Measurements from ENCODE around the gene KRT32. TPM values are rescaled to one million over a fixed set of nuclear protein-coding genes. Genes with fewer than 3 reads are reported as not detected.
A peak's percentile ranks its signal among the peaks of the same experiment; 100 is the strongest.

KRT32 gene
- not detected in 2 replicates for total RNA-seq (2014; rRNA removed; shearing (Covaris generic))

DNA sequence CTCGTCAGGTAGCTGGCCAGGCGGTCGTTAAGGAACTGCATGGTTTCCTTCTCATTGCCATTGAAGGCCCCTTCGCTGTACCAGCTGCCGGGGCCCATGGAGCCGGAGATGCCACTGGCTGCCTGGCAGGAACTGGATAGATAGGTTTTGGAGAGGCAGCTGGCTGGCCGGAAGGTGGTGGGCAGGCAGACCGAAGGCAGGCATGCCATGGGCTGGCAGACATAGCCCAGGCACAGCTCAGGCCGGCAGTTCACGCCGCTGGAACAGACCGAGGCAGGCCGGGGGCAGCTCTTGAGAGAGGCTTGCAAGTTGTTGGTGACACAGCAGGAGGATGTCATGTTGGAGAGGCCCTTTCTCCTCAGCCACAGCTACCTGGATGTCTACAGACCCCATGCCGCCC lies at the start of gene KRT32:
KRT32 (minus strand) TSS at position 399 of the 400 bp plus-strand sequence; CDS start at position 338, 61 bp downstream.
- Histone ChIP-seq H3K4me3 (no peak within 1 kb of the TSS), H3K4me1 (no peaks in the 10 kb centered on the region), H3K27me3 (no peaks in the 10 kb centered on the region), H3K27ac (no peak within 1 kb of the TSS), H3K36me3 (no peaks in the 10 kb centered on the region), H3K9me3 (replicated peaks) (no peaks in the 10 kb centered on the region)
- no peak for DNase-seq

DNA sequence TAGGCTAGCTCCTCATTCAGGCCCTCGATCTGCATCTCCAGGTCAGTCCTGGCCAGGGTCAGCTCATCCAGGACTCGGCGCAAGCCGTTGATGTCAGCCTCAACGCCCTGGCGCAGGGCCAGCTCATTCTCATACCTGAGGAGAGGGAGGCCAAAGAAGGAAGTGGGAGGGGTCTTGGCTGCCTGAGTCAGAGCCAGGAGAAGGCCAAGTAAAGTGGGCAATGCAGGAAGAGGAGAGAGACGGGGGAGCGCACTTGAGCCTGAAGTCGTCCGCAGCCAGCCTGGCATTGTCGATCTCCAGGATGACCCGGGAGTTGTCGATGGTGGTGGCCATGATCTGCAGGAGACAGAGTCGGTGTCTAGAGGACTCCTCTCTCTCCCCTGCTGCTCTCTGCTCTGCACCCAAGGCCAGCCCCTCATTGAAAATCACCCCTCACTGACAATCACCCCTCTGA lies 49.7 kb upstream of the KRT32 start:
- H3K9me3 ChIP-seq (replicated peaks): no peaks in the 10 kb centered on the region
- no peak for DNase-seq

DNA sequence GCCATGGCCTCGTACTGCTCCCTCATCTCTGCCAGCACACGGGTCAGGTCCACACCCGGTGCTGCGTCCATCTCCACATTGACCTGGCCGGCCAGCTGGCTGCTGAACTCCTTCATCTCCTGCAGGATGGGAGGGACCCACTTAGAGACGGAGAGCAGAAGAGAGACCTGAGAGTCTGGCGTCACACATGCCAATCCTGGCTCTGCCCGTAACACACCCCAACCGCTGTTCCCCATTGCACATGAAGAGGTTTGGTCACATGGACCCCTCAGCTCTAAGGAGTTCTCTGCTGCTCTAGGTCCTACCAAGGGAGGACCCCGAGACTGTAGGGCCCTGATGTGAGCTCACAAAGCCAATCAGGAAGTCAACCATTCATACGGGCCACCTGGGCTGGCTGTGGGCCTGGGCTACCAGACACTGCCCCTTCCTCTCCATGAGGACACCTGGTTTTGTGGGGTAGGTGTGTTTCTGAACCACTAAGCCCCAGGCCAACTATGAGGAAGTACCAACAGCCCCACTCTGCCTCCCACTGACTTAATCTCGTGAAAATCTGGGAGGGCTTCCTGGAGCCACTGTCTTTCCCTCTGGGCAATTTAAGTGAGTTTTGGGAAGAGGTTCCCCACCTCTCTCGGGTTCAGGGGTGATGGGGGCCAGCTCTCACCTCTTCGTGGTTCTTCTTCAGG lies 49.1 kb upstream of the KRT32 start:
- no peaks in the 10 kb centered on the region; the same call in 1 of the 2 replicates for H3K4me1 ChIP-seq
- no peak for DNase-seq

More for the DNA sequence above, 49.7 kb upstream of the KRT32 start:
- Histone ChIP-seq H3K36me3 (no peaks in the 10 kb centered on the region), H3K4me1 (no peaks in the 10 kb centered on the region; the same call in 1 of the 2 replicates), H3K27ac (no peak overlapping the region), H3K4me3 (no peak overlapping the region), H3K27me3 (no peaks in the 10 kb centered on the region)

DNA sequence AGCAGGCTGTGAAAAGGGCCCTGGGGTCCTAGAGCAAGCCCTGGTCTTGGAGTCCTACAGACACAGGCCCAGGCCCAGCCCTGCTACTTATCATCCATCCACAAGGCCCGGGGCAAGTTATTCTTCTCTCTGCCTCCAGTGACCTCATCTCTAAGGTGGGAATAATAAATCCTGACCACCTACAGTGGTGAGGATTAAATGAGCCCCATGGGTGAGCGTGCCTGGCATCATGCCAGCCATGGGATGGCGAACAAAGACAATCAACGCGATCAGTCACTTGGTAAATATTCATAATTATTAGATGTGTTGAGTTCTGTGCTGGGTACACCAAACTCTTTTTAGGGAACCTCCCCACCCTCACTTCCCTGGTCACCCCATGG lies 46.0 kb upstream of the KRT32 start:
- Histone ChIP-seq H3K36me3 (no peaks in the 10 kb centered on the region), H3K9me3 (replicated peaks) (no peaks in the 10 kb centered on the region), H3K27ac (no peak overlapping the region), H3K4me3 (no peak overlapping the region), H3K4me1 (no peaks in the 10 kb centered on the region), H3K27me3 (no peaks in the 10 kb centered on the region)
- peak in 1 of 2 experiments; percentile 15 for DNase-seq

More for the DNA sequence above, 49.1 kb upstream of the KRT32 start:
- H3K27ac ChIP-seq: no peak overlapping the region
- no peaks in the 10 kb centered on the region for H3K36me3 ChIP-seq
- H3K27me3 ChIP-seq: no peaks in the 10 kb centered on the region
- no peak overlapping the region for H3K4me3 ChIP-seq
- no peaks in the 10 kb centered on the region for H3K9me3 ChIP-seq (replicated peaks)

DNA sequence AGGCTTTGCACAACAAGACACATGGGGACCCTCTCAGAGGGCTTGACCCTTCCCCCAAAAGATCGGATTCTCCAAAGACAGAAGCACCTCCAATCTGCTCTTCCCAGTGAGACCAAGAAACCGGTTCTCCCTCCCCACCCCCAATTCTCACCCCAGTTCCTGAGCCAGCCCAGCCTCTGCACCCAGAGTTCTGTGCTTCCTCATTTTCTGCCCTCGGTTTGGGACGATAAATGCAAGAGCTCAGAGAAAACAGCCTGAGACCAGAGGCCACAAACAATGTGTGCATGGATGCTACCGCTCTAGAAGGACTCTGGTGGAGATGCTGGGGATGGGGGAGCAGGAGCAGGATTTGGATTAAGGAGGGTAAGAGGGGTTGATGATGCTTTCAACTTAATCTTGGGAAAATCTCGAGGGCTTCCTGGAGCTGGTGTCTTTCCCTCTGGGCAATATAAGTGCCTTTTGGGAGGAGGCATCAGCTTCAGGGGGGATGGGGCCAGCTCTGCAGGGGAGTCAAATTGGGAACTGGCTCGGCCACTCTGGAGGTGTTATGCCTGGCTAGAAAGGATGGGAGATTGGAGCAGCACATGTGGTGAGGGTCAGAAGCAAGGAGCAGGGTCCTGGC lies 45.5 kb upstream of the KRT32 start:
- Histone ChIP-seq H3K27ac (no peak overlapping the region), H3K27me3 (no peaks in the 10 kb centered on the region), H3K36me3 (no peaks in the 10 kb centered on the region), H3K9me3 (replicated peaks) (no peaks in the 10 kb centered on the region), H3K4me1 (no peaks in the 10 kb centered on the region), H3K4me3 (no peak overlapping the region)
- DNase-seq: no peak

DNA sequence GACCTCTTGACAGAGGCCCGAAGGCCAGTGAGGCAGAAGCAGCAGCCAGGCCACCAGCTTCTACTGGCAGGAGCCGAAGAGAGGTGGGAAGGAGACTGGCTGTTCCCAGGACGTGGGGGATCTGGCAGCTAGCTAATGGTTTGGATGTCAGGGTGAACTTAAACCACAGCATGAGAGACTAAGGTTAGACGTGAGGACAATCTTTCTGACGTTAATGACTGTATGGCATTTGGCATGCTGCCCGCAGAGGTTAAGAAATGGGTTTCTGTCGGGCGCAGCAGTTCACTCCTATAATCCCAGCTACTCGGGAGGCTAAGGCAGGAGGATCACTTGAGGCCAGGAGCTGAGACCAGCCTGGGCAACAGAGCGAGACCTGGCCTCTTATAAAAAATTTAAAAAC lies 44.5 kb upstream of the KRT32 start:
- H3K36me3 ChIP-seq: no peaks in the 10 kb centered on the region
- no peak overlapping the region for H3K4me3 ChIP-seq
- no peaks in the 10 kb centered on the region for H3K27me3 ChIP-seq
- DNase-seq: no peak
- H3K27ac ChIP-seq: no peak overlapping the region
- no peaks in the 10 kb centered on the region for H3K9me3 ChIP-seq (replicated peaks)
- no peaks in the 10 kb centered on the region for H3K4me1 ChIP-seq

DNA sequence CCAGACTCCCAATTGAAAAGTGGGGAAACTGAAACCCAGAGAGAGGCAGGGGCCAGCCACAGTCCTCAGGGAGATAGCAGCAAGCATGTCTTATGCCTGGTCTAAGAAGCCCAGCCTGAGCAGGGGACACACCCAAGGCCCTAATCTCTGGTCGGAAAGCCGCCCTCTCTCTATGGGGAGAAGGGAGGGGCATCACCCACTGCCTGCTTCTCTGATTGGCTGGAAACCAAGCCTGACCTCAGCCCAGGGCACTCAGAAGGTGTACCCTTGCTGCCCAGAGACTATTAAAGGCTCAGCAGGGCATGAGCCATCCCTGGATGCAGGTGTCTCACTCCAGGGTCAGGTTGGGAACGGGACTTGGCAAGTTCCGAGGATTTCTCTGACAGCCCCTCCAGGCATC lies 43.9 kb upstream of the KRT32 start:
- H3K27me3 ChIP-seq: no peaks in the 10 kb centered on the region
- DNase-seq: no peak
- no peaks in the 10 kb centered on the region for H3K9me3 ChIP-seq (replicated peaks)
- H3K27ac ChIP-seq: no peak overlapping the region
- H3K4me3 ChIP-seq: no peak overlapping the region
- H3K36me3 ChIP-seq: no peaks in the 10 kb centered on the region
- no peaks in the 10 kb centered on the region for H3K4me1 ChIP-seq

DNA sequence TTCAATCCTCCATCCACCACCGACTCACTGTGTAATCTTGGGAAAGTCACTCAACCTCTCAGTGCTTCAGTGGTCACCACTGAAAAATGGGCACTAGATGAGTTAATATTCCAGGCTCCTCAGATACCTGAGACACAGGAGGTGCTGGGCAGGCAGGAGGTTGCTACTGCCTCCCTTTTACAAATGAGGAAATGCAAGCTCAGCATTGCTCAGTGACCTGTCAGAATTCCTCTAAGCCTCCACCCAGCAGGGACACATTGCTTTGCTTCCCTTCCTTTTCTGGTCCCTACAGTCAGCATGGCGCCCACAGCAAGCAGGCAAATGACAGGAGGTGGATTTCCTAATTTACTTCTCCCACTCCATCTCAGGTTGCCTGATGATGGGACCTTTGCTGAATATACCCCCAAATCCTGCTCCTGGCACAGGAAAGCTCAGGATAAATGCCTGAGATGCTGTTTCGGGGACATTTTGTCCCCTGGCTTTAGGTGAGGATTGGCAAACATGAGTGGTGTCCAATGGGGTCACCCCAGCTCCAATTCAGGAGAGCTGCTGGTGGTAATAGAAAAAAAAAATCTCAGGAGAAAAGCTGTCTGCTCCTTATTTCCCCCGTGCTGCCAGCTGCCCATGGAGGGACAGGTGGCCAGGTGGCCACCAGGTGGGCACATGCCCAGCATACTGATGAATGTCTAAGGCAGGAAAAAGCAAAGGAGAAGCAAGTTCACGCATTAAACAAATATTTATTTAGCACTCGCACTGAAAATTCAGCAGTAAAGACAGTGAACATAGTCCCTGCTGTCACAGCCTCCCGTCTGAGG lies 43.3 kb upstream of the KRT32 start:
- Histone ChIP-seq H3K27ac (no peak overlapping the region), H3K9me3 (replicated peaks) (no peaks in the 10 kb centered on the region), H3K4me3 (no peak overlapping the region), H3K36me3 (no peaks in the 10 kb centered on the region), H3K4me1 (no peaks in the 10 kb centered on the region), H3K27me3 (no peaks in the 10 kb centered on the region)
- no peak for DNase-seq

DNA sequence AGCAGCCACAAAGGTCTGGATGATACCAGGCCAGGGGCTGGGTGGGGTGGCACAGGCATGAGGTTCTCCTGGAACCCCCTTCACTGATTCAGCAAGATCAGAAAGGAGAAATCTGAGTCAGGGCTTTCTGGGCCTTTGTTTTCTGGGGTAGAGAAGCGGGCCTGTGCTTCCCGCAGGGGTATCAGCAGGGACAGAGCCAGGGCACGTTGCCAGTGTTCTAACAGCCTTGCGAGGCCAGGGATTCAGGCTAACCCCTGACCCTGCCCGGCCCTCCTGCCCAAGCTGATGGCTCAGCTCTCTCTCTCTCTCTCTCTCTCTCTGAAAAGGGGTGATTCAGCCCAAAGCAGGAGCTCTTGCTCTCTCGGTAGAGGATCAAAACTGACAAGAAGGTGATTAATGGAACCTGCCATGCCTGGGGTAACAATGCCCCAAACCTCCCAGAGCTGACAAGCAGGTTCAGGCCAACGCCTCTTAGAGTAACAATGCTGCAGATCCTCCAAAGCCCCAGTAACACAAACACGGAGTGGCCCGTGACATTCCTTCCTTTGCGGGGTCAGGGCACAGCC lies 40.2 kb upstream of the KRT32 start:
- no peak overlapping the region for H3K27ac ChIP-seq
- H3K9me3 ChIP-seq (replicated peaks): no peaks in the 10 kb centered on the region
- H3K4me1 ChIP-seq: no peaks in the 10 kb centered on the region
- H3K4me3 ChIP-seq: no peak overlapping the region
- H3K36me3 ChIP-seq: no peaks in the 10 kb centered on the region
- H3K27me3 ChIP-seq: no peaks in the 10 kb centered on the region
- no peak for DNase-seq

DNA sequence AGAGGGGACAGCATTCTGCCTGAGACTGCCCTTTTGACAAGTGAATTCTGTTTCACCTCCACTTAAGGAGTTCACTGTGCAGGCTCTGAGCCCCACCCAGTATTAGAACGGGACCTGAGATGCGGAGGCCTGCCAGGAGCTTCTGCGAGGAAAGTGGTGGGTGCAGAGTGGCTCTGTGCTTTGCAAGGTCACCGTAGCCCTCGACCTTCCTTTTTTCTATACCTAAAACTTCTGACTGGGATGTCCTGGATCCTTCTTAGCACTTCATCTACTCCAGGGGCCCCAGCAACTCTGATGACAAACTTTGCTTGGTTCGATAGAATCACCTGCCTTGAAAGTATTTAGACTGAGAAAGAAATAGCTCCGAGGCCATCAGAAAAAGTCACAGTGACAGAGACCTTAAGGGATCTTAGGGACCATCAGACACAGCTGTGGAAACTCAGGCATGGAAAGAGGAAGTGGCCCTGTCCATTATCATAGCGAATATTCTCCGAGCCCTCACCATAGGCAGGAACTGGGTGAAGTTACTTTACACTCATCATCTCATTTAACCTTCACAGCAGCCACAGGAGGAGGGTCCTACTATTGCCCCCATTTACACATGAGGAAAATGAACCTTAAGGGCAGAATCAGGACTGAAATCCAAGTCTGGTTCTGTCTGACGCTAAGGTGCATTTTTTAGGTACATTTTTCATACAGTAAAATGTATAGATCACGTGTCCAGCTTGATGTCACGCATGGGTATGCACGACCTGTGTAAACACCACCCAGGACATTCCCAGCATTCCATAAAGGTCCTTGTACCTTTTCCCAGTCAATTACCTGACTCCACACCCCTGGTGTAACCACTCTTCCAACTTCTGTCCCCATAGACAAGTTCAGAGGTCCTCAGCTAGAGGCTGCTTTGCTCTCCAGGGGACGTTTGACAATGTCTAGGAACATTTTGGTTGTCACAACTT lies 38.9 kb upstream of the KRT32 start:
- no peaks in the 10 kb centered on the region for H3K27me3 ChIP-seq
- H3K4me3 ChIP-seq: no peak overlapping the region
- H3K27ac ChIP-seq: no peak overlapping the region
- H3K4me1 ChIP-seq: no peaks in the 10 kb centered on the region
- H3K9me3 ChIP-seq (replicated peaks): no peaks in the 10 kb centered on the region
- no peaks in the 10 kb centered on the region for H3K36me3 ChIP-seq
- no peak for DNase-seq

DNA sequence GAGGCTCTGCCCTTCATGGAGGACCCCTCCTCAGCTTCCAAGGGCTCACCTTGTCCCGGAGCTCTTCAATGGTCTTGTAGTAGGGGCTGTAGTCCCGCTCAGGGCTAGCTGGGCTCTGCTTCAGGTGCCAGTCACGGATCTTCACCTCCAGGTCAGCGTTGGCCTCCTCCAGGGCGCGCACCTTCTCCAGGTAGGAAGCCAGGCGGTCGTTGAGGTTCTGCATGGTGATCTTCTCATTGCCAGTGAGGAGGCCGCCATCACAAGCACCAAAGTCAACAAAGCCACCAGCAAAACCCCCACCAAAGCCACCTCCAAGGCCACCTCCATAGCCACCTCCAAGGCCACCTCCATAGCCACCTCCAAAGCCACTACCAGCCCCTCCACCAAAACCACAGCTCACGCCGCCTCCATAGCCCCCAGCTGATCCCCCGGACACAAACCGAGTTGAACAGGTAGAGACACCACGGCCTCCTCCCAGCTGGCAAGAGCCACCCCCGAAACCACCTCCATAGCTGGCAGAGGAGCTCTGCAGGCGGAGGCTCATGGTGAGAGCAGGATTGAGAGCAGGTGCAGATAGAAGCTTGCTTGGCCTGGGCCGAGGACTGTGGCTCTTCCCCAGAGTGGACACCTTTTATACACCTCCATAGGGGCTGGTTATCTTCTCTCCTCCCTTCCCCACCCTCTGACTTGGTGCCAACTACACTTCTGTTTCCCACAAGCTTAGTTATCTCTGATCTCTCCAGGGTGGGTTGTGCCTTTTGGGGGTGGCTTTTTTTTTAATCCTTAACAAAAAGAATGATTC lies 38.0 kb upstream of the KRT32 start, which contains the start of gene KRT13:
KRT13 (minus strand) TSS at position 606 of the 802 bp plus-strand sequence; CDS start at position 544, 62 bp downstream.
- Histone ChIP-seq H3K27me3 (no peaks in the 10 kb centered on the region), H3K27ac (no peak within 1 kb of the TSS), H3K4me1 (no peaks in the 10 kb centered on the region), H3K4me3 (no peak within 1 kb of the TSS), H3K9me3 (replicated peaks) (no peaks in the 10 kb centered on the region), H3K36me3 (no peaks in the 10 kb centered on the region)
- DNase-seq: no peak

DNA sequence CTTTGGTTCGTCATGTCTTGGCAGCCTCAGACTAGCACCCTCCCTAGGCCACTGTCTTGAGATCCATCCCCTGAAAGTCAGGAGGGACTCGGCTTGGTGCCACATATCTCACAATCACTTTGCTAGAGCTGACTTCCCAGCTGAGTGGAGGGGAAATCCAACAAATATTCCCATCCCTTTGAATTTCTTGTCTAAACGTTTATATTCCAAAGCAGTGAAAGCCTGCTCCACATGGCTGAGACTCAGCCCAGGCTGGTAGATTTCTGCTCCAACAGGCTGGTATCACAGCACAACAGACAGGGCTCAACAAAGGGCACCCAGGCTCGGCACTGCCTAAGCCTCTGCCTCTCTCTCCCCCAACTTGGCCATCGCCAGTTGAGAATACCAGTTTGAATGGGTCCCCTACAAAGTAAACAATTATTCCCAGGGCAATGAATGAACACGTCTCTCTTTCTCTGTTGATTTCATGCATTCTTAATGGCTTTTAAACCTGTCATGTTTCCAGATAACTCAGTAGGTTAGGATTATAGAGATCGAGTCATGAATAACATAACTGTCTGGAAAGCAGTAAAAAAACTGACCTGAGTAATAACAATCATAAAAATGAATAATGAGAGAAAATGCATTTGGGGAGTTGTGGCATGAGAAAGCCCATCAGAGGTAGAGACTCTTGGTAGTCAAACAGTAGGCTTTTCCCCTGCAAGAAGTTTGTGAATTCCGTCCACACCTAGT lies 37.2 kb upstream of the KRT32 start:
- no peaks in the 10 kb centered on the region for H3K9me3 ChIP-seq (replicated peaks)
- H3K27ac ChIP-seq: no peak overlapping the region
- no peak overlapping the region for H3K4me3 ChIP-seq
- no peaks in the 10 kb centered on the region for H3K27me3 ChIP-seq
- no peaks in the 10 kb centered on the region for H3K36me3 ChIP-seq
- no peaks in the 10 kb centered on the region for H3K4me1 ChIP-seq
- no peak for DNase-seq

DNA sequence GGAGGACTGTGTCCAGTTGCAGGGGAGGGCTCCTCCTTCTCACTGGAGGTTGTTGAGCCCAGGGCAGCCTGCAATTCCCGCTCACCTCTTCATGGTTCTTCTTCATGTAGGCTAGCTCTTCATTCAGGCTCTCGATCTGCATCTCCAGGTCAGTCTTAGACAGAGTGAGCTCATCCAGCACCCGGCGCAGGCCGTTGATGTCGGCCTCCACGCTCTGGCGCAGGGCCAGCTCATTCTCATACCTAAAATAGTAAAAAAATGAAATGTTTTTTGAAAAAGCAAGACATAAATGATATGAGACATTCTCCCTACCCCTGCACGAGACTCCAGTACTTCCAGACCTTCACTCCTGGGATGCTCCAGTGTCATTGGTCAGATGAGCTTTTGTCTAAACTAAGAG lies 36.0 kb upstream of the KRT32 start:
- Histone ChIP-seq H3K27ac (no peak overlapping the region), H3K27me3 (no peaks in the 10 kb centered on the region), H3K4me1 (no peaks in the 10 kb centered on the region), H3K4me3 (no peak overlapping the region), H3K36me3 (no peaks in the 10 kb centered on the region), H3K9me3 (replicated peaks) (no peaks in the 10 kb centered on the region)
- no peak for DNase-seq

Measured in SJCRH30 (cell line).